Duodenal mucosa (tissue), 2 donors: ENCODE results near the gene DUSP16.
"Not testable (repeated sequence)": the region's sequence is repeated elsewhere in the genome, so short reads cannot be mapped to it uniquely, and the experiment has no call there.

Source experiments
- H3K27ac ChIP-seq: one replicate; pipeline ENCODE4 v1.7.0; 2013; ENCODE audit warnings: low read depth, low read length
- H3K27me3 ChIP-seq, 2 donors: one replicate each; pipeline ENCODE4 v1.7.0; 2013; ENCODE audit warnings: low read length in 2 of 2, control low read depth in 1 of 2; ENCODE audit not compliant: insufficient read depth in 2 of 2, control insufficient read depth in 1 of 2
- H3K36me3 ChIP-seq, 2 donors: one replicate each; pipeline ENCODE4 v1.7.0; 2013; ENCODE audit warnings: low read length in 2 of 2, control low read depth in 1 of 2; ENCODE audit not compliant: insufficient read depth in 2 of 2, control insufficient read depth in 1 of 2
- H3K4me1 ChIP-seq, 2 donors: one replicate each; pipeline ENCODE4 v1.7.0; 2013; ENCODE audit warnings: low read length in 2 of 2, control low read depth in 1 of 2; ENCODE audit not compliant: insufficient read depth in 2 of 2, control insufficient read depth in 1 of 2
- H3K4me3 ChIP-seq, 2 donors: one replicate each; pipeline ENCODE4 v1.7.0; 2013; ENCODE audit warnings: low read length in 2 of 2, low read depth in 1 of 2
- H3K9ac ChIP-seq, 2 donors: one replicate each; pipeline ENCODE4 v1.7.0; 2013; ENCODE audit warnings: low read length in 2 of 2, low read depth in 1 of 2
- H3K9me3 ChIP-seq, 2 donors: one replicate each; pipeline ENCODE4 v1.7.0; 2013; ENCODE audit warnings: low read length in 2 of 2, control low read depth in 1 of 2; ENCODE audit not compliant: control insufficient read depth in 1 of 2

The DUSP16 gene

GRCh38 chr12:12599750-12600643 is 37.3 kb upstream of the DUSP16 start:
- Histone ChIP-seq H3K4me1 (peaks cover 0 to 6% of the 10 kb centered on the region in 2 donors), H3K27me3 (no peaks in the 10 kb centered on the region), H3K9me3 (no peaks in the 10 kb centered on the region), H3K9ac (no peak overlapping the region), H3K27ac (no peak overlapping the region), H3K4me3 (no peak overlapping the region), H3K36me3 (no peaks in the 10 kb centered on the region)

- Histone ChIP-seq H3K36me3 (no peaks in the 10 kb centered on the region), H3K27me3 (no peaks in the 10 kb centered on the region), H3K9me3 (no peaks in the 10 kb centered on the region), H3K9ac (no peak overlapping the region), H3K4me3 (no peak overlapping the region), H3K4me1 (no peaks in the 10 kb centered on the region), H3K27ac (no peak overlapping the region)
These were observed 36.2 kb upstream of the DUSP16 start for GRCh38 chr12:12598864-12599263.

- not testable (repeated sequence) for H3K4me1 ChIP-seq, H3K4me3 ChIP-seq, H3K9me3 ChIP-seq, H3K27ac ChIP-seq, H3K27me3 ChIP-seq, H3K9ac ChIP-seq, H3K36me3 ChIP-seq
These were observed 33.9 kb upstream of the DUSP16 start for GRCh38 chr12:12596598-12596997.

- not testable (repeated sequence) for H3K27ac ChIP-seq, H3K4me1 ChIP-seq, H3K36me3 ChIP-seq, H3K27me3 ChIP-seq, H3K9ac ChIP-seq, H3K4me3 ChIP-seq, H3K9me3 ChIP-seq
These were observed 33.3 kb upstream of the DUSP16 start for GRCh38 chr12:12595929-12596328.

GRCh38 chr12:12592930-12593329 is 30.3 kb upstream of the DUSP16 start:
- Histone ChIP-seq H3K27me3 (no peaks in the 10 kb centered on the region), H3K4me1 (peaks cover 0 to 2% of the 10 kb centered on the region in 2 donors), H3K9me3 (no peaks in the 10 kb centered on the region), H3K27ac (no peak overlapping the region), H3K4me3 (no peak overlapping the region), H3K9ac (no peak overlapping the region), H3K36me3 (no peaks in the 10 kb centered on the region)

- Histone ChIP-seq H3K36me3 (no peaks in the 10 kb centered on the region), H3K4me1 (peaks cover 0 to 13% of the 10 kb centered on the region in 2 donors), H3K27me3 (no peaks in the 10 kb centered on the region), H3K4me3 (no peak overlapping the region), H3K9ac (no peak overlapping the region), H3K9me3 (no peaks in the 10 kb centered on the region), H3K27ac (no peak overlapping the region)
These were observed 28.3 kb upstream of the DUSP16 start for GRCh38 chr12:12590961-12591360.

- H3K36me3 ChIP-seq, H3K9me3 ChIP-seq, H3K9ac ChIP-seq, H3K27ac ChIP-seq, H3K4me3 ChIP-seq, H3K27me3 ChIP-seq: not testable (repeated sequence)
- peaks cover 0 to 13% of the 10 kb centered on the region in 2 donors for H3K4me1 ChIP-seq
These were observed 25.8 kb upstream of the DUSP16 start for GRCh38 chr12:12588436-12588835.

- no peaks in the 10 kb centered on the region for H3K27me3 ChIP-seq
- H3K9me3 ChIP-seq, result no peaks in the 10 kb centered on the region
- H3K27ac ChIP-seq, result no peak overlapping the region
- H3K4me3 ChIP-seq, result no peak overlapping the region
- H3K4me1 ChIP-seq, result peaks cover 0 to 13% of the 10 kb centered on the region in 2 donors
- H3K9ac ChIP-seq, result no peak overlapping the region
- no peaks in the 10 kb centered on the region for H3K36me3 ChIP-seq
These were observed 25.2 kb upstream of the DUSP16 start for GRCh38 chr12:12587878-12588277.

GRCh38 chr12:12586879-12587675 is 24.4 kb upstream of the DUSP16 start:
- Histone ChIP-seq H3K27me3 (no peaks in the 10 kb centered on the region), H3K4me3 (no peak overlapping the region), H3K4me1 (peaks cover 0 to 15% of the 10 kb centered on the region in 2 donors), H3K27ac (no peak overlapping the region), H3K9me3 (no peaks in the 10 kb centered on the region), H3K9ac (no peak overlapping the region), H3K36me3 (no peaks in the 10 kb centered on the region)

- H3K27ac ChIP-seq, result no peak overlapping the region
These were observed 22.6 kb upstream of the DUSP16 start for GRCh38 chr12:12585115-12585863.

More at GRCh38 chr12:12585115-12585863, 22.6 kb upstream of the DUSP16 start:
- H3K4me1 ChIP-seq, result peaks cover 0 to 17% of the 10 kb centered on the region in 2 donors
- no peak overlapping the region for H3K9ac ChIP-seq
- no peaks in the 10 kb centered on the region for H3K27me3 ChIP-seq
- H3K9me3 ChIP-seq, result no peaks in the 10 kb centered on the region
- no peaks in the 10 kb centered on the region for H3K36me3 ChIP-seq
- no peak overlapping the region for H3K4me3 ChIP-seq
